Right lobe of liver (tissue), 4 donors: Measurements from ENCODE around the gene CCR4.

ENCODE experiments used
- CTCF ChIP-seq, 4 donors: fragments of 200-600 bp in 3 of 4; fragments of 450-650 bp in 1 of 4; IDR thresholded peaks; one replicate each; pipeline versions ENCODE4 v1.5.1 to v1.8.0; 2016 to 2022; ENCODE audit warnings: antibody characterized with exemption in 4 of 4, mild to moderate bottlenecking in 2 of 4
- POLR2A ChIP-seq: fragments of 450-650 bp; IDR thresholded peaks from one replicate; pipeline ENCODE4 v1.6.1; 2017; ENCODE audit warnings: antibody characterized with exemption, mild to moderate bottlenecking
- donor health status: DM: no; HTN: no; CAD: no.
- donor health status: DM: no; HTN: no; CAD: no.
- donor health status: DM: no; HTN: yes; CAD: no.

- TF ChIP-seq CTCF (IDR thresholded peaks at IDR 0.05) (no peak), POLR2A (no peak)
Observed at GRCh38 chr3:33001889-33002288, 50.4 kb downstream of the CCR4 start.
